Mesenchymal stem cell (in vitro differentiated cells and primary cell): ENCODE measurements around the gene ATP1B2.
A peak's percentile ranks its signal among the peaks of the same experiment; 100 is the strongest.

Experiments used
- DNase-seq: peaks from one replicate; pipeline ENCODE4 v3.0.0-alpha.2; 2013
- H2AFZ ChIP-seq: one replicate; pipeline ENCODE4 v1.6.1; 2013; ENCODE audit warnings: low read depth, mild to moderate bottlenecking, control low read depth, inconsistent platforms, low read length, moderate library complexity
- H2AK5ac ChIP-seq: 2 replicates; pipeline ENCODE4 v1.6.1; 2013; ENCODE audit warnings: low read length, moderate library complexity, mild to moderate bottlenecking, inconsistent platforms; ENCODE audit not compliant: severe bottlenecking
- H2BK120ac ChIP-seq: one replicate; pipeline ENCODE4 v1.6.1; 2013; ENCODE audit warnings: low read depth, mild to moderate bottlenecking, inconsistent platforms, low read length, moderate library complexity
- H2BK12ac ChIP-seq, 2 experiments: one replicate each; pipeline ENCODE4 v1.6.1; 2013; ENCODE audit warnings: inconsistent platforms in 2 of 2, low read length in 2 of 2, mild to moderate bottlenecking in 2 of 2, moderate library complexity in 2 of 2, control low read depth in 1 of 2
- H2BK15ac ChIP-seq: one replicate; pipeline ENCODE4 v1.6.1; 2013; ENCODE audit warnings: mild to moderate bottlenecking, low read depth, inconsistent platforms; ENCODE audit not compliant: poor library complexity, severe bottlenecking
- H2BK5ac ChIP-seq: 2 replicates; pipeline ENCODE4 v1.6.1; 2013; ENCODE audit warnings: low read depth, mild to moderate bottlenecking, low read length, control low read depth, inconsistent platforms; ENCODE audit not compliant: poor library complexity, severe bottlenecking
- H3K14ac ChIP-seq, 2 experiments: one replicate each; pipeline ENCODE4 v1.6.1; 2013; ENCODE audit warnings: inconsistent platforms in 2 of 2, low read length in 2 of 2, control low read depth in 1 of 2, mild to moderate bottlenecking in 1 of 2, moderate library complexity in 1 of 2
- H3K18ac ChIP-seq, 2 experiments: one replicate each; pipeline ENCODE4 v1.6.1; 2013; ENCODE audit warnings: inconsistent platforms in 2 of 2, low read length in 2 of 2, control low read depth in 1 of 2, low read depth in 1 of 2, mild to moderate bottlenecking in 1 of 2
- H3K23ac ChIP-seq, 2 experiments: one replicate each; pipeline ENCODE4 v1.6.1; 2013; ENCODE audit warnings: inconsistent platforms in 2 of 2, low read length in 2 of 2, mild to moderate bottlenecking in 2 of 2, moderate library complexity in 2 of 2, control low read depth in 1 of 2
- H3K27ac ChIP-seq: 2 replicates; pipeline ENCODE4 v1.5.1; 2013; ENCODE audit warnings: mild to moderate bottlenecking, moderate library complexity, low read length, control low read depth, inconsistent platforms; ENCODE audit not compliant: poor library complexity, severe bottlenecking
- H3K27me3 ChIP-seq, 2 experiments: 2 replicates each; pipeline versions ENCODE4 v1.6.1 to v1.7.0; 2013; ENCODE audit warnings: low read length in 2 of 2, mild to moderate bottlenecking in 2 of 2, moderate library complexity in 2 of 2, control low read depth in 1 of 2, inconsistent platforms in 1 of 2; ENCODE audit not compliant: control insufficient read depth in 1 of 2, insufficient read depth in 1 of 2
- H3K36me3 ChIP-seq, 2 experiments: 2 replicates each; pipeline versions ENCODE4 v1.6.1 to v1.7.0; 2013; ENCODE audit warnings: low read length in 2 of 2, control low read depth in 1 of 2, inconsistent platforms in 1 of 2, low read depth in 1 of 2, mild to moderate bottlenecking in 1 of 2; ENCODE audit not compliant: insufficient read depth in 2 of 2, control insufficient read depth in 1 of 2
- H3K4ac ChIP-seq, 2 experiments: one replicate each; pipeline ENCODE4 v1.6.1; 2013; ENCODE audit warnings: inconsistent platforms in 2 of 2, low read length in 2 of 2, mild to moderate bottlenecking in 2 of 2, moderate library complexity in 2 of 2, control low read depth in 1 of 2, low read depth in 1 of 2
- H3K4me1 ChIP-seq: 2 replicates; pipeline ENCODE4 v1.6.1; 2013; ENCODE audit warnings: low read depth, low read length, control low read depth; ENCODE audit not compliant: control insufficient read depth, insufficient read depth
- H3K4me2 ChIP-seq: 2 replicates; pipeline ENCODE4 v1.6.1; 2013; ENCODE audit warnings: low read length, mild to moderate bottlenecking, inconsistent platforms; ENCODE audit not compliant: poor library complexity, severe bottlenecking
- H3K4me3 ChIP-seq, 2 experiments: 2 replicates each; pipeline versions ENCODE4 v1.5.1 to v1.7.0; 2013; ENCODE audit warnings: low read length in 2 of 2, mild to moderate bottlenecking in 2 of 2, control low read depth in 1 of 2, low read depth in 1 of 2; ENCODE audit not compliant: insufficient read depth in 1 of 2
- H3K79me1 ChIP-seq: replicated peaks from 2 replicates; pipeline ENCODE4 v1.6.1; 2013; ENCODE audit warnings: mild to moderate bottlenecking, control low read depth, low read length, inconsistent platforms; ENCODE audit not compliant: poor library complexity, severe bottlenecking
- H3K9ac ChIP-seq: 2 replicates; pipeline ENCODE4 v1.7.0; 2013; ENCODE audit warnings: mild to moderate bottlenecking, low read length, moderate library complexity
- H3K9me3 ChIP-seq: 2 replicates; pipeline ENCODE4 v1.7.0; 2013; ENCODE audit warnings: mild to moderate bottlenecking, low read length; ENCODE audit not compliant: control insufficient read depth
- H4K8ac ChIP-seq: one replicate; pipeline ENCODE4 v1.6.1; 2013; ENCODE audit warnings: inconsistent platforms, mild to moderate bottlenecking, low read length, moderate library complexity
- H4K91ac ChIP-seq: one replicate; pipeline ENCODE4 v1.6.1; 2013; ENCODE audit warnings: mild to moderate bottlenecking, low read length, inconsistent platforms
- WGBS: methylation state at CpG from one replicate; pipeline ENCODE4 v1.1.7; 2013; ENCODE audit warnings: mixed read lengths; 5-methylcytosine and 5-hydroxymethylcytosine counted together

ATP1B2 gene

GRCh38 chr17:7612294-7612640, 38.5 kb upstream of the ATP1B2 start:
- Histone ChIP-seq H2BK120ac (no peak overlapping the region), H3K27ac (no peak overlapping the region), H2BK12ac (no peak overlapping the region), H2BK5ac (no peak overlapping the region), H2AK5ac (no peak overlapping the region), H2BK15ac (no peak overlapping the region), H4K91ac (no peak overlapping the region), H3K18ac (no peak overlapping the region), H3K27me3 (no peaks in the 10 kb centered on the region), H3K36me3 (peaks cover 3 to 29% of the 10 kb centered on the region in 2 experiments), H2AFZ (no peak overlapping the region), H3K9ac (peak overlapping the region; percentile 37), H3K23ac (no peak overlapping the region), H4K8ac (no peak overlapping the region), H3K14ac (no peak overlapping the region), H3K4me3 (peak overlapping the region in 1 of 2 experiments; percentile 28), H3K4me1 (peaks cover 4% of the 10 kb centered on the region), H3K4me2 (peak overlapping the region; percentile 58), H3K79me1 (peaks cover 2% of the 10 kb centered on the region), H3K9me3 (no peaks in the 10 kb centered on the region), H3K4ac (no peak overlapping the region)
- WGBS, result 93% methylated on average over 1 of the region's 1 CpG
- no peak for DNase-seq

GRCh38 chr17:7613769-7614424, 36.8 kb upstream of the ATP1B2 start:
- Histone ChIP-seq H2BK12ac (no peak overlapping the region), H3K27me3 (no peaks in the 10 kb centered on the region), H2AFZ (peak overlapping the region; percentile 77), H3K4me1 (peaks cover 3% of the 10 kb centered on the region), H3K36me3 (peaks cover 0 to 24% of the 10 kb centered on the region in 2 experiments), H3K27ac (peak overlapping the region; percentile 79), H3K79me1 (peaks cover 2% of the 10 kb centered on the region), H4K91ac (peak overlapping the region; percentile 56), H3K9ac (peak overlapping the region; percentile 95), H3K9me3 (no peaks in the 10 kb centered on the region), H2BK120ac (peak overlapping the region; percentile 83), H3K4me3 (peak overlapping the region; percentile 95 to 96), H3K14ac (peak overlapping the region in 1 of 2 experiments; percentile 91), H2BK15ac (no peak overlapping the region), H3K23ac (peak overlapping the region; percentile 34 to 80), H2AK5ac (no peak overlapping the region), H3K4me2 (peak overlapping the region; percentile 70), H4K8ac (peak overlapping the region; percentile 57), H2BK5ac (peak overlapping the region; percentile 66), H3K4ac (peak overlapping the region in 1 of 2 experiments; percentile 97), H3K18ac (peak overlapping the region; percentile 66 to 78)
- DNase-seq, result peak; percentile 63
- WGBS, result 11% methylated on average over 20 of the region's 20 CpGs

- WGBS, result under 1% methylated on average over 72 of the region's 93 CpGs
- Histone ChIP-seq H2AK5ac (no peak within 1 kb of the TSS), H3K4me2 (peak within 1 kb of the TSS; percentile 70), H3K36me3 (peaks cover 0 to 21% of the 10 kb centered on the region in 2 experiments), H3K27me3 (no peaks in the 10 kb centered on the region), H3K4me1 (peaks cover 3% of the 10 kb centered on the region), H3K9me3 (no peaks in the 10 kb centered on the region), H3K4me3 (peak within 1 kb of the TSS; percentile 95 to 96), H3K4ac (peak within 1 kb of the TSS in 1 of 2 experiments; percentile 97), H2BK12ac (peak within 1 kb of the TSS in 1 of 2 experiments; percentile 84), H3K9ac (peak within 1 kb of the TSS; percentile 95), H3K79me1 (no peaks in the 10 kb centered on the region), H2BK5ac (peak within 1 kb of the TSS; percentile 66), H2BK120ac (peak within 1 kb of the TSS; percentile 83), H4K91ac (peak within 1 kb of the TSS; percentile 97), H4K8ac (peak within 1 kb of the TSS; percentile 94), H2BK15ac (peak within 1 kb of the TSS; percentile 89), H3K23ac (peak within 1 kb of the TSS; percentile 80 to 98), H3K14ac (peak within 1 kb of the TSS in 1 of 2 experiments; percentile 91), H2AFZ (peak within 1 kb of the TSS; percentile 77), H3K18ac (peak within 1 kb of the TSS; percentile 96 to 100), H3K27ac (peak within 1 kb of the TSS; percentile 81)
- peak; percentile 100 for DNase-seq
Observed at GRCh38 chr17:7614425-7615264, 36.1 kb upstream of the ATP1B2 start, which contains the start of gene FXR2. TSS of gene FXR2 (minus strand) at chr17:7614897. CDS start at chr17:7614532, 365 bp downstream.

DNA sequence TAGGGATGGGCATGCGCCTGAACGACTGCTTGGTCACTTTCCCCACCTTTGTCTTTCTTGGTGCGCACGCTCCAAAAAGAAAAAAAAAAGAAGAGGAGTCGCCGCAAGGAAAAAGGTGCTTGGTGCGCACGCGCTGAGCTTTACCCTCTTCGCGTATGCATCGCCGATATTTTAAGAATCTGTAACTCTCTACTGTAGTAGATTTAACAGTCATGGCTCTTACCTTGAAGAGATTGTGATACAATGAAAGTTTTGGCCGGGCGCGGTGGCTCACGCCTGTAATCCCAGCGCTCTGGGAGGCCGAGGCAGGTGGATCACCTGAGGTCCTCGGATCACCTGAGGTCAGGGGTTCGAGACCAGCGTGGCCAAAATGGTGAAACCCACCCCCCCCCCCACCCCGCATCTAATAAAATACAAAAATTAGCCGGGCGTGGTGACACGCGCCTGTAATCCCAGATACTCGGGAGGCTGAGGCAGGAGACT, 35.4 kb upstream of the ATP1B2 start:
- Histone ChIP-seq H3K27me3 (no peaks in the 10 kb centered on the region), H3K4ac (peak overlapping the region in 1 of 2 experiments; percentile 59), H2BK120ac (no peak overlapping the region), H3K9me3 (no peaks in the 10 kb centered on the region), H3K18ac (peak overlapping the region in 1 of 2 experiments; percentile 30), H4K8ac (peak overlapping the region; percentile 67), H3K4me1 (peaks cover 3% of the 10 kb centered on the region), H3K79me1 (no peaks in the 10 kb centered on the region), H2AFZ (no peak overlapping the region), H3K4me2 (peak overlapping the region; percentile 60), H4K91ac (no peak overlapping the region), H3K36me3 (peaks cover 0 to 17% of the 10 kb centered on the region in 2 experiments), H3K14ac (peak overlapping the region in 1 of 2 experiments; percentile 36), H3K27ac (peak overlapping the region; percentile 81), H2BK15ac (no peak overlapping the region), H3K23ac (no peak overlapping the region), H2BK12ac (no peak overlapping the region), H2BK5ac (no peak overlapping the region), H3K9ac (peak overlapping the region; percentile 90), H2AK5ac (no peak overlapping the region), H3K4me3 (peak overlapping the region; percentile 29 to 77)
- DNase-seq, result no peak
- 10% methylated on average over 23 of the region's 28 CpGs for WGBS
